HG03196 (cell line): ENCODE measurements around the gene SYNPR.

Experiments used
- ATAC-seq: cut with Tn5 transposase; IDR thresholded peaks from one replicate; pipeline ENCODE4 v1.9.1; 2021; ENCODE audit not compliant: unreplicated experiment

The SYNPR gene

GRCh38 chr3:63370094-63370493 lies 92.0 kb downstream of the SYNPR start:
- ATAC-seq: no peak

GRCh38 chr3:63383040-63383439 lies 104.9 kb downstream of the SYNPR start:
- no peak for ATAC-seq

DNA sequence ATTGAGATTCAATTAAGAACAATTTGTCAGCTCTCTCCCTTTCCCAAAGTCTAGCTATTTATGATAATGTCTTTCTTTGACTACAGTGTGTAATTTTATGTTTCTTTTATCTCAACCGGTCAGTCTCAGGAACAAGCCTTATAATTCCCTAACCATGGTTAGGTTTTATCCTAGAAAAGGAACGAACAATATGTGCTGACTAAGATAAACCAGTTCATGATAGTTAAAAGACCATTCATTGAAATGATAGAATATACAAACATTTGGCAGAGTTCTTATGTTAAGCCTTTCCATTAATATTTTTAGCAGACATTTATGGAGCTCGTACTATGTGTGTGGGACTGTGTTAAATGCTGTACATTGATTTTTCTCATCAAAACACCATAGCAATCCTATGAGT lies 106.3 kb downstream of the SYNPR start:
- ATAC-seq: no peak

DNA sequence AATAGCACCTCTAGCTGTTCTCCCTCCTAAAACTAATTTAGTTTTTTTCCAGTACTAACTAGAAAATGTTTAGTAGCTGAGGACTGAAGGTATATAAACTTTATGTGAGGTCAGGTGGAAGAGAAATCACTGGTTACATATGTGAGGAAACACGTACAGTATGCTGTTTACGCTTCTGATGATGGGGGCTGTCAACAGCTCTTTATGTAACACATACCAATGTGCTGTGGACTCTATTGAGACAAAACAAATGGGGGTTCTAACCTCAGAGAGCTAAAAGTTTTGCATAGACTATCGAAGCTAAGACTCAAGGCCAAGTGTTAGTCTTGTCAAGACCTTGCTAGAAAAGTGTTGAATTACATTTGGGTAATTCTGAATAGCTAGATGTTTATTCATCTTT lies 107.5 kb downstream of the SYNPR start:
- no peak for ATAC-seq

GRCh38 chr3:63386568-63386967 lies 108.5 kb downstream of the SYNPR start:
- ATAC-seq: no peak

DNA sequence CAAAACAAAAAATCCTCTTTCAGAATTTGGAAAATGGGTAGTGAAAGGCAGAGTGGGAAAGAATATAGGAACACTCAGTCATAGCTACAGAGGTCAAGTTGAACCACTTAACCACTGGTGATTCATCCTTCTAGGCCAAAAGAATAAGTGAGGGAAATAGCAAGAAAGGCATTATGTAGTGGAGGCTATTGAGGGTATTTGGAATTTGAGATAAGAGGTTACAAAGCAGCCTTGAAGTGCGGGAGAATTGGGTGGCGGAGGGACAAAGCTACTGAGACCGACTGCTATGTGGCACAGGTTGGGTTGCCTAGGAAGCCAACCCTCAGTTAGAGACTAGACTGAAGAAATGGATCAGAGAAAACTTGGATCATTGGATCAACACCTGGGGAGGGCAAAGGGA lies 109.5 kb downstream of the SYNPR start:
- ATAC-seq: no peak

- no peak for ATAC-seq
Observed at GRCh38 chr3:63390710-63391230, 112.7 kb downstream of the SYNPR start.

GRCh38 chr3:63395960-63396359 lies 117.9 kb downstream of the SYNPR start:
- ATAC-seq: no peak

- ATAC-seq: no peak
Observed at GRCh38 chr3:63400246-63400860, 122.2 kb downstream of the SYNPR start.

GRCh38 chr3:63405882-63406281 lies 127.8 kb downstream of the SYNPR start:
- no peak for ATAC-seq

GRCh38 chr3:63413523-63413922 lies 135.4 kb downstream of the SYNPR start:
- no peak for ATAC-seq

- ATAC-seq: no peak
Observed at GRCh38 chr3:63414607-63415006, 136.5 kb downstream of the SYNPR start.

DNA sequence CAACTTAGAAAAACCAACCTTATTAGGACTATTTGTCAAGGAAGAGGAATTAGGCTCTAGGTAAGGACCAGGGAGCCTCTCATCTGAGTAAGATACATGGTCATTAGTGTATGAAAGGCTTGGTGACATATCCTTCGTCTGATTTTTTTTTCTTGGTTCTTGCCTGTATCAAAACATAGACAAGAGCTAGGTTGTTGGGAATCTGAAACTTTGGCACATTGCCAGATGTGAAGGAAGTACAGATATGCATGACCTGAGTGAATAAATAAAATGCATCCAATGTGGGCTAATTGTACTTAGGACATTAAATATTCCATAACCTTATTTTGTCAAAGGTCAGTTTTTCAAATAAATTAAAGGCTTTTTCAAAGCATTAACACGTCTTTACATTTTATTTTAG lies 151.8 kb downstream of the SYNPR start:
- no peak for ATAC-seq

DNA sequence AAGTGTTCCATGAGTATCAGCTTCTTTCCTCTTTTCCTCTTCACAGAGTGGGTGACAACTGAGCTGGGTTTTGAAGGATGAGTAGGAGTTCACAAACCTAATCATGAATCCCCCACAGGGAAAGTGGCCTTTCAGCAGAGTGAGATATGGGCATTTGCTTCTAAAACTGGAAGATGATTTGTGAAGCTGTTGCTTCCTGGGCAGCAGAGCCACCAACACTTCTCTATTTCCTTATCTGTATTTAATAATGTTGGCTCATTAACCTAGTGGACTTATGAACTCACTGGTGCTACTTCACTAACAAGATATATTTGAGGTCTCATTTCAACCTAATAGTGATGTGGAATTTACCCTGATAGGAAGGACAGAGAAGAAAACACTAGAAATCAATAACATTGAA lies 152.8 kb downstream of the SYNPR start:
- no peak for ATAC-seq

DNA sequence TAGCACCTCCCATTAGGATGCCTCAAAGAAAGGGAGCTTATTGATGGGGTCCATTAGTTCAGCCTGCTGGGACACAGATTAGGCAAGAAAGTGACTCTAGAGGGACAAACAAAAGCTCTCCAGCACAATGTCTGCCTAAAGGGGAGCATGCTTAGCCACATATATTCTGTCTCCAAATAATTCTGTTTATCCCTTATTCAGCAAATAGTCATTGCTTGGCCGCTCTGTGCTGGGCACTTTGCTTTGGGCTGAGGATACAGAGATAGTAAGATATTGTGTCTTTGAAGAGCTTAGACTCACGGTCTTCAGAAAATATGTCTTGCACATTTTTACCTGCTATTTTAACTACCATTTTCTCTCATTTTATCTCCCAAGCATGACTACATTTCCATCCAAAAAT lies 159.8 kb downstream of the SYNPR start:
- ATAC-seq: no peak

- no peak for ATAC-seq
Observed at GRCh38 chr3:63438826-63439371, 160.8 kb downstream of the SYNPR start.

GRCh38 chr3:63441262-63441661 lies 163.2 kb downstream of the SYNPR start:
- no peak for ATAC-seq

GRCh38 chr3:63442918-63443317 lies 164.8 kb downstream of the SYNPR start:
- no peak for ATAC-seq

DNA sequence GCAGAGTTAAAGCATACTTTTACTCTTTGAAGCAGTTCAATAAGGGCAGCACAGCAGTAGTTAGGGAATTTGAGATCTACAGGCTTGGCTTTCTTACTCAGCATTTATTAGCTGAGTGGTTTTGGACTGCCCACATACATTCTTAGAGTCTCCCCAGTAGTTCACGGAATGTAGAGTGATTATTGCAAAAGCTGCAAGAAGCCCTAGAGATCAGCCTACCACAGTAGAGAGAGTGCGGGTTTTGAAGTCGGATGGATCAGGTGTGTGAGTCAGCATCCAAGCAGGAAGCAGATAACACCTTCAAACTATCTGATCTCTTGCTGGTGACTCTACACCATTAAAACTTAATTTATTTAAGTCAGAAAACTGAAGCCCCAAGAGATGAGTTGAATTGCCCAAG lies 171.9 kb downstream of the SYNPR start:
- ATAC-seq: no peak

DNA sequence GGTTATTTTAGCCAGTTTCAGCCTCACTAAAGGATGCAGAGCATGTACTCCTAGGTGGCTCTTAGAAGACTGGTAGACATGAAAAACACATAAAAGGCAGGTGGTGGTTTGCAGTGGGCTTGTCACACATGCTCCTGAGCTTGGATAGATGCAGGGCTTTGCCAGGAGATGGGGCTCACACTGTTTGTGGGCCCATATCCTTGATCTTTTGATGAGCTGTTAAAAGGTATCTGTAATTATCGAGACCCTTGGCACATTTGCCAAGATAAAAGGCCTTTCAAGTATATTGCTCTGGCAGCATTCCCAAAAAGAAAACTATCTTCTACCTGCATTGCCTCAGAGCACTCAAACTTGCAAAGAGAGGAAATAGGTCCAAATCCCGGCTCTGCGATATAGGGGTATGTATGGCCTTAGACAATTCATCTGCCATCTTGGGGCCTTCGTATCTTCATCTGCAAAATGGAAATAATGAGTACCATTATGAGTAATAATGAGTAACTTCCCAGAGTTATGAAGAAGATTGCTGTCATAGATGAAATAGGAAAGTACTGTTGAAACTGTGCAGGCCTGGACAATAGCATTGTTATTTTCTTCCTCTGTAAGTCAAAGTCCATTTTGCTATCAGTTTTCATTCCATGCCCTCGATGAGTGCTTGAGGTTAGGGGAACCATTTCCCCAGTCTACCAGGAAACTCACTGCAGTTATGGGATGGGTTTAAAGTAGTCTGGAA lies 172.7 kb downstream of the SYNPR start:
- no peak for ATAC-seq

DNA sequence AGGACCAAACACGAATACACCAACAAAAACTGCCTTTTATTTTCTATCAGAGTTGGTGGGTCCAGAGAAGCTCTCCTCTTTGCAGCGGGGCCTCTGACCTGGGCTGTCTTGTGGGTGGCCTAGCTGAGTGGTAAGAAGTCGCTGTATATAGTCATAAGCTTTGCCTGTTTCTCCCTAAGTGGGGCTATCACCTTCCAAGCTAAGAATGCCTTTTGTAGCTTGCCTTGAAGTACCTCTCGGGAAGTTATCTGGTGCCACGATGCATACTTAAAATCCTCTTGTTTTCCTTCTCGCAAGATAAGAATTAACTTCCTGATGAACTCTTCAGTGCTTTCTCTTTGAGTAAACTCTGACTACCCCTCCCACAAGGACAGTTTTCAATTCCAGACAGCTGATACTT lies 178.8 kb downstream of the SYNPR start:
- ATAC-seq: no peak

- ATAC-seq: no peak
Observed at GRCh38 chr3:63458405-63458804, 180.3 kb downstream of the SYNPR start.
